Hematopoietic multipotent progenitor cell treated with erythropoietin and hydrocortisone succinate and interleukin-3 and kit ligand, for 4 days (in vitro differentiated cells): ENCODE measurements around the gene ROR2.
"Not testable (repeated sequence)": the region's sequence is repeated elsewhere in the genome, so short reads cannot be mapped to it uniquely, and the experiment has no call there.

Experiments
- DNase-seq: peaks from one replicate; pipeline ENCODE4 v3.0.0-alpha.2; 2015

The ROR2 gene

GRCh38 chr9:91920630-91921350 is 29.2 kb downstream of the ROR2 start:
- DNase-seq = no peak

GRCh38 chr9:91919621-91920020 is 30.4 kb downstream of the ROR2 start:
- no peak for DNase-seq

GRCh38 chr9:91917436-91917835 is 32.6 kb downstream of the ROR2 start:
- DNase-seq = no peak

GRCh38 chr9:91915524-91916263 is 34.3 kb downstream of the ROR2 start:
- DNase-seq = no peak

GRCh38 chr9:91914937-91915336 is 35.1 kb downstream of the ROR2 start:
- DNase-seq = no peak

- no peak for DNase-seq
These were observed 35.6 kb downstream of the ROR2 start for GRCh38 chr9:91914404-91914803.

GRCh38 chr9:91913986-91914385 is 36.0 kb downstream of the ROR2 start:
- DNase-seq = no peak

GRCh38 chr9:91913096-91913495 is 36.9 kb downstream of the ROR2 start:
- no peak for DNase-seq

- DNase-seq = no peak
These were observed 38.4 kb downstream of the ROR2 start for GRCh38 chr9:91911657-91912056.

- not testable (repeated sequence) for DNase-seq
These were observed 40.8 kb downstream of the ROR2 start for GRCh38 chr9:91909256-91909655.

GRCh38 chr9:91908746-91909145 is 41.3 kb downstream of the ROR2 start:
- DNase-seq = no peak

- no peak for DNase-seq
These were observed 41.8 kb downstream of the ROR2 start for GRCh38 chr9:91908293-91908623.

- no peak for DNase-seq
These were observed 42.3 kb downstream of the ROR2 start for GRCh38 chr9:91907484-91908292.

GRCh38 chr9:91905991-91906469 is 44.0 kb downstream of the ROR2 start:
- peak; percentile 89 for DNase-seq

- no peak for DNase-seq
These were observed 44.8 kb downstream of the ROR2 start for GRCh38 chr9:91905237-91905650.

GRCh38 chr9:91904588-91905236 is 45.3 kb downstream of the ROR2 start:
- DNase-seq = peak; percentile 14

GRCh38 chr9:91903126-91903911 is 46.7 kb downstream of the ROR2 start:
- peak; percentile 42 for DNase-seq

GRCh38 chr9:91902475-91903125 is 47.4 kb downstream of the ROR2 start:
- no peak for DNase-seq

GRCh38 chr9:91900797-91901177 is 49.2 kb downstream of the ROR2 start:
- no peak for DNase-seq

GRCh38 chr9:91900055-91900796 is 49.8 kb downstream of the ROR2 start:
- peak; percentile 79 for DNase-seq

- DNase-seq = no peak
These were observed 50.4 kb downstream of the ROR2 start for GRCh38 chr9:91899594-91899993.
